ENCODE results near the gene ZNF782.

DNA sequence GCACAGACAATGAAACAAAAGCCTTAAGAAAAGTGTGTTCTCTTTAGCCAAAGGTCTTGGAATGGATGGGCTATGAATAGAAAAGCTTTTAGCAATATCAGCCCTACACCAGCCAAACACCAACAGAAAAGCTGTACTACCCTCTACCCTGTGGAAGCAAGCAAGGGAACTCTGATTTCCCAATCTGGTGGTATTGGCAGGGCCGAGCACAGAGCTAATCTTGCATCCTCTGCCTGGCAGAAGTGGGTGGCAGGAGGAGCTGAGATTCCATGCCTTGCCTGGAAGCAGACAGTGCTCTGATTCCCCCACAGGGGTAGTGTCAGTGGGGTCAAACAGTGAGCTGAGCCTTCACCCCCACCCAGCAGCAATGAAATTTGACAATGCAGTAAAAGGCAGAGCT, 29.6 kb upstream of the ZNF782 start:
- TF ChIP-seq, protein P1, sequence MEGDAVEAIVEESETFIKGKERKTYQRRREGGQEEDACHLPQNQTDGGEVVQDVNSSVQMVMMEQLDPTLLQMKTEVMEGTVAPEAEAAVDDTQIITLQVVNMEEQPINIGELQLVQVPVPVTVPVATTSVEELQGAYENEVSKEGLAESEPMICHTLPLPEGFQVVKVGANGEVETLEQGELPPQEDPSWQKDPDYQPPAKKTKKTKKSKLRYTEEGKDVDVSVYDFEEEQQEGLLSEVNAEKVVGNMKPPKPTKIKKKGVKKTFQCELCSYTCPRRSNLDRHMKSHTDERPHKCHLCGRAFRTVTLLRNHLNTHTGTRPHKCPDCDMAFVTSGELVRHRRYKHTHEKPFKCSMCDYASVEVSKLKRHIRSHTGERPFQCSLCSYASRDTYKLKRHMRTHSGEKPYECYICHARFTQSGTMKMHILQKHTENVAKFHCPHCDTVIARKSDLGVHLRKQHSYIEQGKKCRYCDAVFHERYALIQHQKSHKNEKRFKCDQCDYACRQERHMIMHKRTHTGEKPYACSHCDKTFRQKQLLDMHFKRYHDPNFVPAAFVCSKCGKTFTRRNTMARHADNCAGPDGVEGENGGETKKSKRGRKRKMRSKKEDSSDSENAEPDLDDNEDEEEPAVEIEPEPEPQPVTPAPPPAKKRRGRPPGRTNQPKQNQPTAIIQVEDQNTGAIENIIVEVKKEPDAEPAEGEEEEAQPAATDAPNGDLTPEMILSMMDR (IDR thresholded peaks at IDR 0.05; ENCODE audit: poor library complexity): no peak
- TF ChIP-seq EZH2 (IDR thresholded peaks at IDR 0.05; ENCODE audit: borderline replicate concordance) (no peak), EZH2phosphoT487 (IDR thresholded peaks at IDR 0.05; ENCODE audit: low read depth, severe bottlenecking, unreplicated experiment) (no peak)
